ENCODE measurements around the gene SCG3. TPM values are rescaled to one million over a fixed set of nuclear protein-coding genes. Genes with fewer than 3 reads are reported as not detected.
A peak's percentile ranks its signal among the peaks of the same experiment; 100 is the strongest.
"Not testable (repeated sequence)": the region's sequence is repeated elsewhere in the genome, so short reads cannot be mapped to it uniquely, and the experiment has no call there.

Gene SCG3
- not detected in 2 replicates for total RNA-seq (2014; rRNA removed; shearing (Covaris generic))

DNA sequence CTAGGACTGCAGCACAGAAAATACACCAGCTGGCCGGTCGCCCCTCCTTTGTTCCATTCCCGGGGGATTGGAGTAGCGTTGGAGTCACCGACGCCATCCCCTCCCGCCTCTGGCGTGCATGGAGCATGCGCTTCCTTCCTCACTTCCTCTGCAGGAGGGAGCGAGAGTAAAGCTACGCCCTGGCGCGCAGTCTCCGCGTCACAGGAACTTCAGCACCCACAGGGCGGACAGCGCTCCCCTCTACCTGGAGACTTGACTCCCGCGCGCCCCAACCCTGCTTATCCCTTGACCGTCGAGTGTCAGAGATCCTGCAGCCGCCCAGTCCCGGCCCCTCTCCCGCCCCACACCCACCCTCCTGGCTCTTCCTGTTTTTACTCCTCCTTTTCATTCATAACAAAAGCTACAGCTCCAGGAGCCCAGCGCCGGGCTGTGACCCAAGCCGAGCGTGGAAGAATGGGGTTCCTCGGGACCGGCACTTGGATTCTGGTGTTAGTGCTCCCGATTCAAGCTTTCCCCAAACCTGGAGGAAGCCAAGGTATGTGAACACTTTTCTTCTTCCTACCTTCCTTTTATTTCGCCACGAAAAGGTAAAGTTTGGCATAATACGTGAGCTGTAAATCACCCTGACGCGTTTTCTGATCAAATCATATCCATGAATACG is at the start of gene SCG3:
Gene SCG3 (plus strand): TSS at position 201 of the 661 bp plus-strand sequence. CDS start 253 bp downstream, at position 454.
- peak; percentile 63 for DNase-seq (ENCODE audit: low spot score)

DNA sequence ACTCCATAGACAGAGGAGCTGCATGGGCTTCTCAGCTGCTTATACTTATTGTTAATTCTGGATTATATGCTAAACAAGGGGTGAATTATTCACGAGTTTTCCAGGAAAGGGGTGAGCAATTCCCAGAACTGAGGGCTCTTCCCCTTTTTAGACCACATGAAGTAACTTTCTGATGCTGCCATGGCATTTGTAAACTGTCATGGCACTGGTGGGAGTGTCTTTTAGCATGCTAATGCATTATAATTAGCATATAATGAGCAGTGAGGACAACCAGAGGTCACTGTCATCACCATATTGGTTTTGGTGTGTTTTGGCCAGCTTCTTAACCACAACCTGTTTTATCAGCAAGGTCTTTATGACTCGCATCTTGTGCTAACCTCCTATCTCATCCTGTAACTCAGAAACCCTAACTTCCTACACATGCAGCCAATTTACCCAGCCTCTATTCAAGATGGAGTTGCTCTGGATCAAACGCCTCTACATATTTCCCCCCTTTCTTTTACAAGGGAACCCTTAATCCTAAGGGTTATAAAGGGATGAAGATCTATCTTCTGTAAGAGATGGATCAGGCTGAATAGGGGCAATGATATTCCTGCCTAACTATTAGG is 46.6 kb upstream of the SCG3 start:
- DNase-seq (ENCODE audit: low spot score): no peak

DNA sequence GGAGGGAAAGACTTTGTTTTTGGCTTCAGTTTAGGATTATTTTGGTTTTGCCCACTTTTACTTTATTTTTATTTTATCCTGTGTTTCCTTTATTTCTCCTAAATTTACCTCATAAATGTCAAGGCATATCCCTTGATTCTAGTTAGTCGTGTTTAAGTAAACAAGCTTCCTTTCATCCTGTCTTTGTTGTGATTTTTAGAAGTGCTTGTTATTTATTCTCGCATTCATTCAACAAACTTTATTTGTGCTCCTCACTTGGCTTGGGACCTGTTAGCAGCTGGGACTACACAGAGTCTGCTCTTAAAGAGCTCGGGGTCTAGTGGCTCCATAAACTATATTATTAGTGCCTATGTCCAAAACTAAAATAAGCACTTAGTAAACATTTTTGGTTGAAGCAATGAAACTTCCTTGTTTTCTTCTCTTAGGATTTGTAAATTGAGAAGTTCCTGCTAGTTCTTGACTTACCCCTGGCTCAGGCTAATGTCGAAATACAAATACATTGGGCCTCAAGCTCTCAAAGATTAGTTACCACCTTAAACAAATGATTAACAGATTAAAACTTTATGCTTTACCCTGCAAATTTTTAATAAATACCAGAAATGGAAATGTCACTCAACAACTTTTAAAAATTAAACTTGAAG is 39.7 kb upstream of the SCG3 start:
- no peak for DNase-seq (ENCODE audit: low spot score)

DNA sequence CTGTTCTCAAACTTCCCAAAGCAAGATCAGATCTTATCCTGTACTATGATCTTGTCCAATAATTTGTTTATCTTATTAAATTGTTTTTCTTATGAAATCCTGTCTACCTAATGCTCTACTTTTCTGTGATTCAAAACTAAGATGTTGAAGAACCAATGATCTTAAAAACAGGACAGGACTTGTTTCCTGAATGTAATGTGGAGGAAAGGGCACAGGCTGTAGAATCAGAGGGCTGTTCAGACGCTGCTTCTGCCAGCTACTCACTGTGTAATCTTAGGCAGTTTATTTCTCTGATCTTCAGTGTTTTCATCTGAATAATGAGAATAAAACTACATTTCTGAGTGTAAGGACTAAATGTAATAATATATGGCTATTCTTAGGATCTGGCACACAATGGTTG is 38.6 kb upstream of the SCG3 start:
- no peak for DNase-seq (ENCODE audit: low spot score)

DNA sequence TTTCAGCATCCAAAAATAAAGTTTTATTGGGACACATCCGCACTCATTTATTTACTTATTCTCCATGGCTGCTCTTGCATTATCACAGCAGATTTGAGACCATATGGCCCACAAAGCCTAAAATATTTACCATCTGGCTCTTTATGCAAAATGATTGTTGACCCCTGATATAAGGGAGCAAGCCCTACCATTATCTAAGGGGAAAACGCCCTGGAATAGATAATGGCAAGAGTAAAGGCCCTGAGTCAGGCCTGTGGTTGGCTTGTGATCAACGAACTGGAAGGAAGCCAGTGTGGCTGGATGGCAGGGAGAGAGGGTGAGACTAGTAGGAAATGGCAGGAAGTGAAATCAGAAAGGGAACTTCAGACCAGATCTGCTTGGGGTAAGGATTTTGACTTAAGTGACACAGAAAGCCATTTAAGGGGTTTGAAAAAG is 34.2 kb upstream of the SCG3 start:
- DNase-seq (ENCODE audit: low spot score): peak; percentile 80

DNA sequence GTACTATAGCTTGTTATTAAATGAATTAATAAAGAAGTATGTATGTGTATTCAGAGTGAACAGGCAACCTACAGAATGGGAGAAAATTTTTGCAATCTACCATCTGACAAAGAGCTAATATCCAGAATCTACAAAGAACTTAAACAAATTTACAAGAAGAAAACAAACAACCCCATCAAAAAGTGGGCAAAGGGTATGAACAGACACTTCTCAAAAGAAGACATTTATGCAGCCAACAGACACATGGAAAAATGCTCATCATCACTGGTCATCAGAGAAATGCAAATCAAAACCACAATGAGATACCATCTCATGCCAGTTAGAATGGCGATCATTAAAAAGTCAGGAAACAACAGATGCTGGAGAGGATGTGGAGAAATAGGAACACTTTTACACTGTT is 33.2 kb upstream of the SCG3 start:
- DNase-seq (ENCODE audit: low spot score): not testable (repeated sequence)

DNA sequence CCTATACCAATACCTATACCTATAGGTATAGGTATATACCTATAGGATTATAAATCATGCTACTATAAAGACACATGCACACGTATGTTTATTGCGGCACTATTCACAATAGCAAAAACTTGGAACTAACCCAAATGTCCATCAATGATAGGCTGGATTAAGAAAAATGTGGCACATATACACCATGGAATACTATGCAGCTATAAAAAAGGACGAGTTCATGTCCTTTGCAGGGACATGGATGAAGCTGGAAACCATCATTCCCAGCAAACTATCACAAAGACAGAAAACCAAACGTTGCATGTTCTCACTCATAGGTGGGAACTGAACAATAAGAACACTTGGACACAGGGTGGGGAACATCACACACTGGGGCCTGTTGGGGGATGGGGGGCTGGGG is 32.7 kb upstream of the SCG3 start:
- DNase-seq (ENCODE audit: low spot score): not testable (repeated sequence)

DNA sequence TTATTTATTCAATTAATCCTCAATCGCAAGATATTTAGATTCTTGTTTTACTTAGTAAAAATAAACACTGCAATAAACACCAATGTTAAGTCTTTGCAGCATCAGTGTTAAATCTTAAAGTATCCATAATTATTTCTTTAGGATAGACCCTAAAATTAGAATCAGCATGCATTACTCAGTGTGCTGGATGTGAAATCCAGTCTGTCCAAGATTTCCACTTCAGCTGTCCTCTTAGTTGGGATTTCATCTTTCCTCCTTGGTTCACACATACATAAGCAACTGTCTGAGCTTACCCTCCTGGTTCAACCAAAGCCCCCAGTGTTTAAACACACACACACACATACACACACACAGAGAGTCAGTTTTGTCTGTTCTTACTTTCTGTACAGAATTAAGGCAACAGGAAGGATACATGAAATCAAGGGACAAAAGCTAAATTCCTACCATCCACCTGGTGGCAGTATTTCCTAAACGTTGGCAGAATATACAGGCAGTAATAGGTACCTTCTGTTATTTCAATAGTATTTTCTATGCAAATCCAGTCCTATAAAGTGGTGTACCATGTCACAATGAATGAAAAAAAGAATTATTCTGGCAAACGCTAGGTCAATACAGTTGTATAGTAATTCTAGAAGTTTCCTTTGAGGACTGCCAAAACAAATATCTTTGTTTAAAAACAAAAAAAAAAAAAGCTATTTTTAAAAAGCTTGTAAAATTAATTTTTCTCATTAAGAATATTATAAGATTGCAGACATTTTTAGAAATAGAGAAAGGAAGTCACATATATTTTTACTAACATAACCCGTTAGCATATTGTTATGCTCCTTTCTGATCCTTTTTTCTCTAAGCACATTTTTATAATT is 31.4 kb upstream of the SCG3 start:
- DNase-seq (ENCODE audit: low spot score): peak; percentile 75

DNA sequence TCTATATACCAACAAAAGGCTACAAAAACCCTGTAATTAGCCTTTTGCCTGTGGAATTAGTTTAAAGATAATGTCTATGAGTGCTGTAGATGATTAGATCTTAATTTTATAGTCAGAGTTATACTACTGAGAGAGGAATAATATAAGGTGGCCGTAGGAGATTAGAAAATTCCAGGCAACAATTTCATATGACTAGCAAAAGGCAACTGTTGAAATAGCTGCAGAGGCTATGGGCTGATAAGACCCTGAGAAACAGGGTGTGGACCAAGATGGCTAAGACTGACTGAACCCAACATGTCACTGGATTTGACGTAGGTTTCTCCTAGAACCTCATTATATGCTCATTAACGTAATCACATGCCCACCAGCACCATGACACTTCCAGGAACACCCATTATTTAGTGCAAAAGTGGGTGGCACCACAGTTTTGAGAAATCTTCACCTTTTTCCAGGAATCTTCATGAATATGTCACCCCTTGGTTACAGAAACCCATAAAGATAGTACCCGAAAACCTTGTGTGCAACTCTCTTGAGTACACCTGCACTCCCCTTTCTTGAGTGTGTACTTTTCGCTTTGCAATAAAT is 29.1 kb upstream of the SCG3 start:
- no peak for DNase-seq (ENCODE audit: low spot score)

DNA sequence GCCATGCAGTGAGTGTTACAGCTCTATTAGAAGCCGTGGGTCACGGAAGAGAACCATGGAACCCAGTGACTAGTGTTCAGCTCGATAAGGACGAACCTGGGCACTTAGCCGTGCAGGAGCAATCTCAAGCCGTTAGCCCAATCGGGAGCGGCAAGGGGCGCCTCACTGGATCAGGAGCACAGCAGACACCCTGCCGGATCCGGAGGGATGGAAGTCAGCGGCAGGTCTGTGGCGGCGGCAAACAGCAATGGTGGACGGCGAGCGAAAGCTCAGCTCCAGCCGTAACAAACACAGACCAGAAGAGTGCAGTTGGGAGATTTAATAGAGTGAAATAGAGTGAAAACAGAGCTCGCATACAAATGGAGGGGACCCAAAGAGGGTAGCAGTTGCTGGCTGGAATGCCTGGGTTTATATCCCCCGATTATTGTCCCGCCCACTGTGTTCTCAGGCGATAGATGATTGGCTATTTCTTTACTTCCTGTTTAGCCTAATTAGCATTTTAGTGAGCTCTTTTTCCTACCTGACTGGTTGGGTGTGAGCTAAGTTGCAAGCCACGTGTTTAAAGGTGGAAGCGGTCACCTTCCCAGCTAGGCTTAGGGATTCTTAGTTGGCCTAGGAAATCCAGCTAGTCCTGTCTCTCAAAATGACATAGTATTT is 25.8 kb upstream of the SCG3 start:
- DNase-seq (ENCODE audit: low spot score): not testable (repeated sequence)

DNA sequence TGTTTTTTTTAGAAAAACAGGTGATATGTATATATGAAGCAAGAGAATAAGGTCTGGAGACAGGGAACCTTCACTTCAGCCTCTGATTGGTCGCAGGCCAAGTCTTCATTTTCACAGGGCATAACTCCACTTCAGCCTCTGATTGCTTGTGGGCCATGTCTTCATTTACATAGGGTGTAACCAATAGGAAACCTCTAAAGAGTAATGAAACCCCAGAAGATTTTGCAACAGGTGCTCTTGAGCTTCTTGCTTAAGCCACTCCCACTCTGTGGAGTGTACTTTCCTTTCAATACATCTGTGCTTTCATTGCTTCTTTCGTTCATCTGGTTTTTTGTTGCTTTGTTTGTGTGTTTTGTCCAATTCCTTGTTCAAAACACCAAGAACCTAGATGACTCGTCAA is 22.6 kb upstream of the SCG3 start:
- no peak for DNase-seq (ENCODE audit: low spot score)

DNA sequence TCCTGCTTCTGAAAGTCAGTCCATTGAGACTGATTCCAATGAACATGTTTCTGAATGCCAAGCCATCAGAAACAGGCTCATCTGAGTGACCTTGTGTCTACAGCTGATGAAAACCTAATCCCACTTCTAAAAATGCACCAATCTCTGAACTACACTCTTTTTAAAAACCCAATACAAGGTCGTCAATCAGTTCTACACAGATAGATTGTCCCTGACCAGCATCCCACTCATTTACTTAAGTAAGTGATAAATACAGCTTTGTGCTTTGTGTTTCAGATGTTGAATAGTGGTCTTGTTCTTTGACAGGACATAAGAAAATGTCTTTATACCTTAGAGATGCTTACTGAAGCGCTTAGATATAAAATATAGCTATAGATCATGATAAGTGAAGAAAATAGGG is 20.2 kb upstream of the SCG3 start:
- DNase-seq (ENCODE audit: low spot score): no peak

DNA sequence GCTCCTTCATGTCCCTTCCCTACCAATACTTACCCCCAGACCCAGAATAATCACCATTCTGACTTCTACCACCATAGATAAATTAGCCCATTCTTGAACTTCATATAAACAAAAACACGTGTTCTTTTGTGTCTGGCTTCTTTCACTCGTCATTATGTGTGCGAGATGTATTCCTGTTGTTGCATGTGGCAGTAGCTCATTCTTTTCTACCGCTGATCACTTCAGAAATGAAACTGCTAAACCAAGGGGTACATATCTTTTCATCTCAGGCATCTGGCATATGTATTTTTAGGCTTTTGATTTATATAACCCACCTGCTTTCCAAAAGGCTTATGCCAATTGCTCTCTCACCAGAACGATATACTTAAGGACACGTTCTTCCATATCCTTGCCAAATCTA is 13.8 kb upstream of the SCG3 start:
- DNase-seq (ENCODE audit: low spot score): no peak

DNA sequence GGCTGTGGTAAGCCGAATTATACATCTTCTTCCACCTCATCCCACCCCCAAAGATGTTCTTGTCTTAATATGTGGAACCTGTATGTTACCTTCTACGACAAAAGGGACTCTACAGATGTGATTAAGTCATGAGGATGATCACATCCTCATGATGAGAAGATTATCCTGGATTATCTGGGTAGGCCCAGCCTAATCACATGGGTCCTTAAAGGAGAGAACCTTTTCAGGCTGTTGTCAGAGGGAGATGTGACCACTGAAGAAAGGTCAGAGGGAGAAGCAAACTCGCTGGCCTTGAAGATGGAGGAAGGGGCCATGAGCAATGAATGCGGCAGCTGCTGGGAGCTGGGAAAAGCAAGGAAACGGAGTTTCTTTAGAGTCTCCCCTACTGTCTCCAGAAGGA is 12.9 kb upstream of the SCG3 start:
- no peak for DNase-seq (ENCODE audit: low spot score)

DNA sequence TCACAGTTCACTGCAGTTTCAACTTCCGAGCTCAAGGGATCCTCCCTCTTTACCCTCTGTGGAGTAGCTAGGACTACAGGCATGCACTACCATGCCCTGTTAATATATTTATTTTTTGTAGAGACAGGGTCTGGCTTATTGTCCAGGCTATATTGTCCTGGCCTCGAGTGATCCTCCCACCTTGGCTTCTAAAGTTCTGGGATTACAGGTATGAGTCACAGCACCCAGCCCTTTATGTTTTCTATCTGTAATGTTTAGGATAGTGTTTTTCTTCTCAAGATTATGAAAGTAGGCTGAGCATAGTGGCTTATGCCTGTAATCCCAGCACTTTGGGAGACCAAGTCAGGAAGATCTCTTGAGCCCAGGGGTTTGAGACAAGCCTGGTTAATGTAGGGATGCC is 11.9 kb upstream of the SCG3 start:
- DNase-seq (ENCODE audit: low spot score): no peak

DNA sequence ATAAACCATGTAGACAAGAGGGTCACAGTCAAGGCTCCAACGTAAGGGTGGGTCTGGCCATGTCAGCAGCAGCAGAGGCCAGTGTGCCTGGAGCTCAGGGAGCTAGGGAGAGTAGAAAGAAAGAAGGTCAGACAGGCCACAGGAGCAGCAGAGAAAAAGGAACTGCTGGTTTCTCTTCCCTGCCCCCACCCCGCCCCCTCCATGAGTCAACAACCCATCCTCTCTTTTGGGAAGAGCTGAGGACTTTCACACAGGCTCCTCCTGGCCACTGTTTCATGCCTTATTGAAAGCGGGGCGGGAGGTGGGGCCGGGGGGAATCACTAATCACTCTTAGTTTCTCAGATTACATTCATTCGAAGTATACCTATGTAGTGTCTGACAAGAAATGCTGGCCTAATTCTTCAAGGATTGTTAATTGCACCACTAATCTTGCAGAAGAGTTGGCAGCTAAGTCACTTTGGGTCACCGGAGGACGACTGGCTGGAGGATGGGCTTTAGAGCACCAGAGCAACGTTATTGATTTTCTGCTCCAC is 9.1 kb upstream of the SCG3 start:
- no peak for DNase-seq (ENCODE audit: low spot score)

DNA sequence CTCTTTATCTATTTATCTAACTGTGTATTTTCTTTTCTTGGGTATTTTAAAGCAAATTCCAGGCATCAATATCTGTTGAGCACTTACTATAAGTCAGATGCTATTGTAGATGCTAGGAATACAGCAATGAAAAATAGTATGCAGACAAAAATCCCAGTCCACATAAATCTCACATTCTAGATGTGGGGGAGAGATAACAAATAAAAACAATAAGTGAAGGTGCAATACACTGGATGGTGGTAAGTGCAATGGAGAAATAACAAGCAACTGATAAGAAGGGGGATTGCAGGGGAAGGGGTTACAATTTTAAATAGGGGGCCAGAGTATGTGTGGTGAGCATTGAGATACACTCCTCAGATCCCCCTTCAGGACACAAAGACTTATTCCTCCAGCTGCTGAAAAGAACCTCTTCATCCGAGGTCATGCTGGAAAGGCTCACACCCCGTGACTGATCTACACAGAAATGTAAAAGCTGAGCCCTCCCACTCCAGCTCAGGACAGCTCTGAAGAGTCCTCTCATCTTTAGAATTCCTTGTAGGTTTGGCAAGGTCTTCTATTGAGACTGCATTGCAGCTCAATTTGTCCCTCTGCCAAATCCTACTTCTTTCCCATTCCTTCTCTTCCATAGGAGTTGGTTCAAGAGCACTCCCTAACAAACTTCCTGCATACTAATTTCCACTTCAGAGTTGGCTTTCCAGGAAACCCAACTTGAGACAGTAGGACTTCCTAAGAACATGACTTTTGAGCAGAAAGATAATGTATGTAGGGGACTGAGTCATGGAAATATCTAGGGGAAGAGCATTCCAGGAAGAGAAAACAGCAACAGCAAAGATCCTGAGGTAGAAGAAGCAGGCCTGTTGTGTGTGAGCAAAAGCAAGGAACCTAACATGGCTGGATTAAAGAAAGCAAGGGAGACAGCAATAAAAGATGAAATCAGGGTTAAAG is 8.1 kb upstream of the SCG3 start:
- DNase-seq (ENCODE audit: low spot score): no peak

DNA sequence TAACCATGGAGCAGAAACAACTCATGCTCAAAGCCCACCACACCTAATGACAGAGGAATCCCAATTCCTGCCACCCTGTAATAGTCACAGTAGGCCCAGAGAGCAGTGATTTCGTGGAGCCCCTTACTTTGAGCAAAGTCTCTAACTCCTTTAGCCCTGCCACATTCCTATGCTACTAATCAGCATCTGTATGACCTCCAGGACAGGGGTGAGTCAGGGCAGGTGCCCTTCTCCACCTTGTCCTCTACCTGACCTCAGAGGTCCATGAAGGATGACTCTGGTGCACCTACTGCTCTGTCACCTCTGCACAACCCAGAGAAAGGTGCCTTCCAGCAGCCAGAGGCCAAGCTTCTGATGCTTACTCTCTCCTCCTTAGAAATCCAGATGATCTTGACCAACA is 6.1 kb upstream of the SCG3 start:
- no peak for DNase-seq (ENCODE audit: low spot score)

DNA sequence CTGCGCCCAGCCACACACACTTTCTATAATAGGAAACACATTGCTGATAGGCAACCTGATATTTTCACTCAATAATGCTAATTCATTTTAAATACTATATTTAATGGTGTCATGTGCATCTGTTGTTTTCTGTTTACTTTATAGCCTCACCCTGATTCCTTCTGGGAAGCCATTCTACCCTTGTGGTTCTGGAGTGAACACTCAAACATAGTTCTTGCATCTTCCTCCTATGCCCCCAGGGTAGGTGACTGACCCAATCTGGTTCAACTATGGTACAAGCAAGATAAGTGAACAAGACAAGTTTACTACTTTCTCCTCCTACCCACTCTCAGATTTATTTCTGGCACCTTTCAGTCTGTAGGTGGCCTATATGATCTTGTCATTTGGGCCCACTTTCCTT is 4.3 kb upstream of the SCG3 start:
- no peak for DNase-seq (ENCODE audit: low spot score)

DNA sequence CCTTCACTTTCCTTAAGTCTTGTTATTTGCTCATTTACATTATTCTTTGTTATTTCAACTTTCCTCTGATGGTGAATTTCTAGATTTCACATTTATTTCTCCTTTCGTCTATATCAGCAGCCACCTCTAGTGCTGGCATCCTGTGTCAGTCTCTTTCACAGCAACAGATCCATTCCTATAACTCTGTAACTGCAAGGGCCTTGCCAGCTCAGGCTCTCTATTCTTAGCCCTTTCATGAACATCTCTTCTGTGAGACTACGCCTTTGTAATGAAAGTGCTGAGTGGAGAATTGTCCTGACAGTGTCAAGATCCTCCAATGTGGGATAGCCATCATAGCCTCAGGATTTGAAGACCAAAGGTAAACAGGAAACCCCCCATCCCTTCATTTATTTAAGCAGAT is 3.9 kb upstream of the SCG3 start:
- no peak for DNase-seq (ENCODE audit: low spot score)

Data from H4 (cell line).